ENCODE measurements around the gene SERPINA5. TPM values are rescaled to one million over a fixed set of nuclear protein-coding genes. Genes with fewer than 3 reads are reported as not detected.

Gene SERPINA5
- total RNA-seq, 1 donor from 2014 or later, result 4.3 TPM

- no peak for DNase-seq (ENCODE audit: low spot score in 2 of 2)
- H3K4me3 ChIP-seq, result no peak overlapping the region
- no peaks in the 10 kb centered on the region for H3K27me3 ChIP-seq
- H3K27ac ChIP-seq, result no peak overlapping the region
- no peaks in the 10 kb centered on the region for H3K9me3 ChIP-seq
- TF ChIP-seq CTCF (IDR thresholded peaks at IDR 0.05), result no peak
- H3K36me3 ChIP-seq, result no peaks in the 10 kb centered on the region
- no peaks in the 10 kb centered on the region for H3K4me1 ChIP-seq
- intact Hi-C loops (cut with DNase I), result no loop called here
Measured at GRCh38 chr14:94539181-94539580, 42.0 kb upstream of the SERPINA5 start.

GRCh38 chr14:94540031-94540794 is 41.0 kb upstream of the SERPINA5 start:
- no peak overlapping the region for H3K27ac ChIP-seq
- no peak for DNase-seq (ENCODE audit: low spot score in 2 of 2)

GRCh38 chr14:94541234-94541975 is 39.8 kb upstream of the SERPINA5 start:
- DNase-seq (ENCODE audit: low spot score in 2 of 2), result peak in 1 of 2 donors; percentile 42
- intact Hi-C loops (cut with DNase I), result no loop called here
- Histone ChIP-seq H3K27me3 (no peaks in the 10 kb centered on the region), H3K27ac (no peak overlapping the region), H3K9me3 (no peaks in the 10 kb centered on the region), H3K4me3 (no peak overlapping the region), H3K36me3 (no peaks in the 10 kb centered on the region), H3K4me1 (no peaks in the 10 kb centered on the region)
- TF ChIP-seq CTCF (IDR thresholded peaks at IDR 0.05), result no peak

More at GRCh38 chr14:94540031-94540794, 41.0 kb upstream of the SERPINA5 start:
- Histone ChIP-seq H3K9me3 (no peaks in the 10 kb centered on the region), H3K4me3 (no peak overlapping the region), H3K27me3 (no peaks in the 10 kb centered on the region), H3K36me3 (no peaks in the 10 kb centered on the region), H3K4me1 (no peaks in the 10 kb centered on the region)
- TF ChIP-seq CTCF (IDR thresholded peaks at IDR 0.05), result no peak
- intact Hi-C loops (cut with DNase I), result no loop called here

GRCh38 chr14:94542111-94542810 is 39.0 kb upstream of the SERPINA5 start:
- Histone ChIP-seq H3K4me3 (no peak overlapping the region), H3K27me3 (no peaks in the 10 kb centered on the region), H3K4me1 (no peaks in the 10 kb centered on the region), H3K9me3 (no peaks in the 10 kb centered on the region), H3K27ac (no peak overlapping the region), H3K36me3 (no peaks in the 10 kb centered on the region)
- TF ChIP-seq CTCF (IDR thresholded peaks at IDR 0.05), result no peak
- intact Hi-C loops (cut with DNase I), result no loop called here
- peak in 1 of 2 donors; percentile 42 for DNase-seq (ENCODE audit: low spot score in 2 of 2)

GRCh38 chr14:94542811-94543440 is 38.3 kb upstream of the SERPINA5 start:
- DNase-seq (ENCODE audit: low spot score in 2 of 2), result peak in 1 of 2 donors; percentile 38
- no peaks in the 10 kb centered on the region for H3K36me3 ChIP-seq
- intact Hi-C loops (cut with DNase I), result no loop called here
- no peak overlapping the region for H3K27ac ChIP-seq
- H3K4me1 ChIP-seq, result no peaks in the 10 kb centered on the region
- no peaks in the 10 kb centered on the region for H3K27me3 ChIP-seq
- no peak overlapping the region for H3K4me3 ChIP-seq
- no peaks in the 10 kb centered on the region for H3K9me3 ChIP-seq
- TF ChIP-seq CTCF (IDR thresholded peaks at IDR 0.05), result no peak

Measured in ascending aorta (tissue), 2 donors.